ENCODE measurements around the gene CBX3. TPM values are rescaled to one million over a fixed set of nuclear protein-coding genes. Genes with fewer than 3 reads are reported as not detected.
"Not testable (repeated sequence)": the region's sequence is repeated elsewhere in the genome, so short reads cannot be mapped to it uniquely, and the experiment has no call there.

Gene CBX3
- total RNA-seq, 2 donors from 2014 or later: 34.2 to 63.3 TPM

- intact Hi-C loops (cut with DNase I): no loop called here
- 46 to 59% methylated on average over 2 of the region's 2 CpGs for WGBS, 2 donors
- DNase-seq: no peak
- Histone ChIP-seq H3K9me3 (no peaks in the 10 kb centered on the region), H3K36me3 (replicated peaks in 1 of 2; ENCODE audit: insufficient read depth in 1 of 2, low read depth in 2 of 2) (no peaks in the 10 kb centered on the region), H3K27ac (peak overlapping the region in 1 of 4 donors; percentile 15), H3K4me1 (peaks cover 25% of the 10 kb centered on the region), H3K4me3 (no peak overlapping the region), H3K27me3 (no peaks in the 10 kb centered on the region)
- no peak for ATAC-seq
- TF ChIP-seq POLR2A (IDR thresholded peaks at IDR 0.05): no peak
- no peak for TF ChIP-seq CTCF (IDR thresholded peaks at IDR 0.05)
Measured at GRCh38 chr7:26159243-26159642, 42.3 kb upstream of the CBX3 start.

GRCh38 chr7:26160896-26161295 lies 40.6 kb upstream of the CBX3 start:
- no peak for ATAC-seq

GRCh38 chr7:26162431-26162830 lies 39.1 kb upstream of the CBX3 start:
- Histone ChIP-seq H3K27me3 (no peaks in the 10 kb centered on the region), H3K9me3 (no peaks in the 10 kb centered on the region), H3K27ac (no peak overlapping the region), H3K36me3 (replicated peaks in 1 of 2; ENCODE audit: insufficient read depth in 1 of 2, low read depth in 2 of 2) (no peaks in the 10 kb centered on the region), H3K4me1 (no peaks in the 10 kb centered on the region), H3K4me3 (no peak overlapping the region)
- TF ChIP-seq POLR2A (IDR thresholded peaks at IDR 0.05) (no peak), CTCF (IDR thresholded peaks at IDR 0.05) (no peak)
- intact Hi-C loops (cut with DNase I): no loop called here
- ATAC-seq (no peak), DNase-seq (no peak)
- 89 to 91% methylated on average over 2 of the region's 2 CpGs for WGBS, 2 donors

More at GRCh38 chr7:26160896-26161295, 40.6 kb upstream of the CBX3 start:
- 88 to 91% methylated on average over 2 of the region's 2 CpGs for WGBS, 2 donors
- no peak for DNase-seq
- Histone ChIP-seq H3K36me3 (replicated peaks in 1 of 2; ENCODE audit: insufficient read depth in 1 of 2, low read depth in 2 of 2) (no peaks in the 10 kb centered on the region), H3K4me3 (no peak overlapping the region), H3K27me3 (no peaks in the 10 kb centered on the region), H3K9me3 (no peaks in the 10 kb centered on the region), H3K27ac (no peak overlapping the region), H3K4me1 (peaks cover 9% of the 10 kb centered on the region)
- TF ChIP-seq CTCF (IDR thresholded peaks at IDR 0.05) (no peak), POLR2A (IDR thresholded peaks at IDR 0.05) (no peak)
- intact Hi-C loops (cut with DNase I): no loop called here

- ATAC-seq; H3K27ac ChIP-seq; DNase-seq; intact Hi-C loops (cut with DNase I); H3K27me3 ChIP-seq; H3K4me1 ChIP-seq; H3K36me3 ChIP-seq (replicated peaks in 1 of 2; ENCODE audit: insufficient read depth in 1 of 2, low read depth in 2 of 2); H3K9me3 ChIP-seq; H3K4me3 ChIP-seq: not testable (repeated sequence)
- WGBS, 2 donors: 56 to 77% methylated on average over 1 of the region's 1 CpG
Measured at GRCh38 chr7:26163804-26164203, 37.7 kb upstream of the CBX3 start.

GRCh38 chr7:26165950-26166683 lies 35.4 kb upstream of the CBX3 start:
- 75 to 86% methylated on average over 8 to 9 of the region's 9 CpGs for WGBS, 2 donors
- Histone ChIP-seq H3K36me3 (replicated peaks in 1 of 2; ENCODE audit: insufficient read depth in 1 of 2, low read depth in 2 of 2) (no peaks in the 10 kb centered on the region), H3K4me1 (peaks cover 3% of the 10 kb centered on the region), H3K4me3 (no peak overlapping the region), H3K27me3 (no peaks in the 10 kb centered on the region), H3K27ac (no peak overlapping the region), H3K9me3 (no peaks in the 10 kb centered on the region)
- TF ChIP-seq POLR2A (IDR thresholded peaks at IDR 0.05): no peak
- no peak for TF ChIP-seq CTCF (IDR thresholded peaks at IDR 0.05)
- no peak for DNase-seq
- ATAC-seq: no peak
- intact Hi-C loops (cut with DNase I): no loop called here

Data from body of pancreas (tissue), 4 donors.